OCI-LY1 (cell line): ENCODE results near the gene CACNA1D.

Source experiments
- CTCF ChIP-seq: fragments of 200-600 bp; sonication (generic), shearing (Covaris generic); IDR thresholded peaks from 2 replicates; pipeline ENCODE4 v1.5.1; 2017; ENCODE audit warnings: mild to moderate bottlenecking, antibody characterized with exemption, low read length, moderate library complexity, mixed read lengths
- EZH2 ChIP-seq: fragments of 200-600 bp; sonication (generic), shearing (Covaris generic); IDR thresholded peaks from 2 replicates; pipeline ENCODE4 v1.8.0; 2017; ENCODE audit warnings: borderline replicate concordance, mixed run types, mild to moderate bottlenecking, antibody characterized with exemption, low read length, moderate library complexity, mixed read lengths

DNA sequence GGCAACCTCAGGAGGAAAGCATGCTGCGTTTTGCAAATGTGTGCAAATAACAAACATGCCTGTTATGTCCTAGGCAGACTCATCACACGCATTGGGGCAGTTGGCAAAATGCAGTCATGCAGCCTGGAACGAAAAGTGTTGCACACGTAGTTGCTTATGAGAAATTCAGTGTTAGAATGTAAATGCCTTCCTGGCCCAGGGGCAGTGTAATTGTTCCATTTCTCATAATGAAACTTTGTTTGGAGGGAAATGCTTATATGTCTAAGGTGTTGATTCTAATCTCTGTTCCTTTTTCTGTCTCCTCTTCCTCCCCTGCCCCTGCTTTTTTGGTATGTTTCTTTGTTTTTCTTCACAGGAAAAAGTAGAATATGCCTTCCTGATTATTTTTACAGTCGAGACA, 156.0 kb downstream of the CACNA1D start:
- TF ChIP-seq CTCF (no peak), EZH2 (no peak)
